ELF-1 (cell line): ENCODE results near the gene ZNF407.
"Not testable (repeated sequence)": the region's sequence is repeated elsewhere in the genome, so short reads cannot be mapped to it uniquely, and the experiment has no call there.

Experiments
- DNase-seq: peaks from one replicate; pipeline ENCODE4 v3.0.0-alpha.2; 2016; ENCODE audit warnings: low read depth, low spot score

The ZNF407 gene

GRCh38 chr18:74965682-74966081 is 368.0 kb downstream of the ZNF407 start:
- no peak for DNase-seq

- no peak for DNase-seq
Observed at GRCh38 chr18:74967438-74967837, 369.8 kb downstream of the ZNF407 start.

GRCh38 chr18:74967979-74968378 is 370.3 kb downstream of the ZNF407 start:
- no peak for DNase-seq

GRCh38 chr18:74971358-74971757 is 373.7 kb downstream of the ZNF407 start:
- DNase-seq = not testable (repeated sequence)

- not testable (repeated sequence) for DNase-seq
Observed at GRCh38 chr18:74971776-74972175, 374.1 kb downstream of the ZNF407 start.

- DNase-seq = no peak
Observed at GRCh38 chr18:74972354-74972753, 374.7 kb downstream of the ZNF407 start.

- no peak for DNase-seq
Observed at GRCh38 chr18:74975001-74975400, 377.3 kb downstream of the ZNF407 start.

GRCh38 chr18:74976331-74976909 is 378.8 kb downstream of the ZNF407 start:
- DNase-seq = no peak

GRCh38 chr18:74977041-74977440 is 379.4 kb downstream of the ZNF407 start:
- no peak for DNase-seq

GRCh38 chr18:74980669-74981068 is 383.0 kb downstream of the ZNF407 start:
- DNase-seq = no peak

GRCh38 chr18:74981476-74981875 is 383.8 kb downstream of the ZNF407 start:
- no peak for DNase-seq

- DNase-seq = no peak
Observed at GRCh38 chr18:74982946-74983635, 385.4 kb downstream of the ZNF407 start.

GRCh38 chr18:74989134-74989533 is 391.5 kb downstream of the ZNF407 start:
- DNase-seq = no peak

- no peak for DNase-seq
Observed at GRCh38 chr18:74990563-74991081, 393.0 kb downstream of the ZNF407 start.

- DNase-seq = no peak
Observed at GRCh38 chr18:74994502-74995418, 397.1 kb downstream of the ZNF407 start.

GRCh38 chr18:74995419-74995736 is 397.7 kb downstream of the ZNF407 start:
- no peak for DNase-seq

- DNase-seq = no peak
Observed at GRCh38 chr18:74996055-74996454, 398.4 kb downstream of the ZNF407 start.

- no peak for DNase-seq
Observed at GRCh38 chr18:74996996-74997395, 399.3 kb downstream of the ZNF407 start.

- no peak for DNase-seq
Observed at GRCh38 chr18:75000920-75001319, 403.2 kb downstream of the ZNF407 start.

GRCh38 chr18:75003039-75003438 is 405.4 kb downstream of the ZNF407 start:
- DNase-seq = no peak

- peak; percentile 20 for DNase-seq
Observed at GRCh38 chr18:75003764-75004690, 406.4 kb downstream of the ZNF407 start.
